ENCODE measurements around the gene SPTB.

SPTB gene

DNA sequence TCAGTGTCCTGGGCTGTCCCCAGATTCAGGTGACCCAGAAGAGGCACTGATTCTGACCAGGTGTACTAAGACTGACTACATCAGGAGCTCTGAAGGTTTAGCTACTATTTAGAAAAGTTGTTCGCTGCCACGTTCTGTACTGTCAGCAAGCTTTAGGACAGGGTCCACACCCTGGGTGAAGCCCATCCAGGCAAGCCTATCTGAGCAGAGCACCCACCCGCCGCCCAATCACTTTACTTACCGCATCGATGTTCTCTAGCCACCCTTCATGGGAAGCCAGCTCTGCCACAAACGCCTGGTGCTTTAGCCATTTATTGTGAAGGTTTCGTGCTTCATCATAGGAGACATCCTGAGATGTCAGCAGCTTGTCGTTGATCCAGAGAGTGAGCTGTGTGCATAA, 95.7 kb downstream of the SPTB start:
- Histone ChIP-seq H3K9me3 (ENCODE audit: low read length) (no peaks in the 10 kb centered on the region), H3K27me3 (ENCODE audit: insufficient read depth, low read length) (peaks cover 2% of the 10 kb centered on the region), H3K4me3 (ENCODE audit: low read length) (no peak overlapping the region), H3K4me1 (ENCODE audit: insufficient read depth, low read length) (no peaks in the 10 kb centered on the region), H2AFZ (ENCODE audit: low read depth, low read length) (no peak overlapping the region), H3K36me3 (ENCODE audit: insufficient read depth, low read length) (no peaks in the 10 kb centered on the region)

DNA sequence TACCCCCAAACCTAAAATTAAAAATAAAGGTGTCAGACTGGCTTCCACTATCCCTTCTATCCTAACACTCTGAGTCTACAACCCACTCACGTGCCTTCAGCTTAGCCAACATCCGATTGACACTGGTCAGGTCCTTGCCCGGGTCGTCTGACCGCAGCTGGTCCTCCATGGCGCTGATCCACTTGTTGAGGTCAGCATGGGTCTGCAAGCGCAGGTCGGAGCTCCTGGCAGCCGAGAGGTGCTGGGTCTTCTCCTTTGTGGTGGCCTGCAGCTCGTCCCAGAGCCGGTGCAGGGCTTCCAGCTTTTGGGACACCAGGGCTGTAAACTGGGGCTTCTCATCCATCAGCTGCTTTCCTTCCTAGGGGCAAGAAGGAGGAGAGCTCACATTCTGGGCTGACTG, 97.5 kb downstream of the SPTB start:
- Histone ChIP-seq H3K9me3 (ENCODE audit: low read length) (no peaks in the 10 kb centered on the region), H3K4me3 (ENCODE audit: low read length) (no peak overlapping the region), H3K4me1 (ENCODE audit: insufficient read depth, low read length) (no peaks in the 10 kb centered on the region), H2AFZ (ENCODE audit: low read depth, low read length) (no peak overlapping the region), H3K36me3 (ENCODE audit: insufficient read depth, low read length) (no peaks in the 10 kb centered on the region), H3K27me3 (ENCODE audit: insufficient read depth, low read length) (peaks cover 2% of the 10 kb centered on the region)

DNA sequence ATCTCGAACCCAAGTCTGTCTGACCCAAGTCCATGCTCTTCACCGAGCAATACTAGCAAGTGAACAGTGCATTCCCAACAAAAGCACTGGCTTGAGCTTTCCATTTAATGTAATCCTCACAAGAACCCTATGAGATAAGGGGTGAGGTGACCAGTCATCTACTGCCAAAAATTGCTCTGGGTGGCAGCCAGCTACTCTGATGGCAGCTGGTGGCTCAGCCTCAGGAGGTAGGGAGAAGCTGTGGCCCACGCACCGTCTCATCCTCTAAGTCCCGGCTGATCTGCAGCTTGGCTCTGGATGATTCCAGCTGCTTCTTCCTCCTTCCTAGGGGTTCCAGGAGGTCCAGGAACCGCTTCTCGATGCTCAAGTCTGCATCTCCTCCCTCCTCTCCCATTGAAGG, 100.2 kb downstream of the SPTB start:
- Histone ChIP-seq H3K27me3 (ENCODE audit: insufficient read depth, low read length) (peaks cover 2% of the 10 kb centered on the region), H3K9me3 (ENCODE audit: low read length) (peaks cover under 1% of the 10 kb centered on the region), H3K4me1 (ENCODE audit: insufficient read depth, low read length) (no peaks in the 10 kb centered on the region)

DNA sequence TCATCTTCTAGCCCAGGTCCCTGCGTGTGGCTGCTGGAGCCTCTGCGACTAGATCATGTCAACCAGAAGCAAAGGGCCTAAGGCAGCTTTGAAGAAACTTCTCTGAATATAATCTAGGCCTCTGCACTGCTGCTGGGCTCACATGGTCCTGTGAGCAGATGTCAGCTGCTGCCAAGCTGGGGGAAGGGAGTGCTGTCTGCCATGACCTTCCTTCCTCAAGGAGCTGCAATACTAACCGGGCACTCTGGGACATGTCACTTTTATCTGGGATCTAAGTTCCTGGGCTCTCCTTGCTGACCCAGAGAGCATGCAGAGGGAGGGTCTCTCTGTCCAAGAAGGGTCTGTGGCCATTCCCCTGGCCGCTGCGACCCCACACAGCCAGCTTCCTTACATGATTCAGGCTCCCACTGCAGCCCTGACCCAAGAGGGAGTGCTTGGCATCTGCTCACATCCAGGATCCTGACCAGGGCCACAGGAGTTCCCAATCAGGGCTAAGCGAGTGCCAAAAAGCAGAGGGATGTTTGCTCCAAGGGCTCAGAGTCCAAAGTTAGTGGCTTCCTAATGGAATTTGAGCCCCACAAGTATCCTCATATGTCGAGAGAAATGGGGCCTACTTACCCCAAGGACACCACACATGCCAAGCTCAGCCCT, 101.5 kb downstream of the SPTB start:
- H3K9me3 ChIP-seq (ENCODE audit: low read length): peaks cover 4% of the 10 kb centered on the region
- no peak overlapping the region for H2AFZ ChIP-seq (ENCODE audit: low read depth, low read length)
- H3K27me3 ChIP-seq (ENCODE audit: insufficient read depth, low read length): no peaks in the 10 kb centered on the region
- H3K4me3 ChIP-seq (ENCODE audit: low read length): no peak overlapping the region
- H3K4me1 ChIP-seq (ENCODE audit: insufficient read depth, low read length): no peaks in the 10 kb centered on the region
- H3K36me3 ChIP-seq (ENCODE audit: insufficient read depth, low read length): no peaks in the 10 kb centered on the region

More for the DNA sequence above, 100.2 kb downstream of the SPTB start:
- Histone ChIP-seq H3K4me3 (ENCODE audit: low read length) (no peak overlapping the region), H3K36me3 (ENCODE audit: insufficient read depth, low read length) (no peaks in the 10 kb centered on the region), H2AFZ (ENCODE audit: low read depth, low read length) (no peak overlapping the region)

DNA sequence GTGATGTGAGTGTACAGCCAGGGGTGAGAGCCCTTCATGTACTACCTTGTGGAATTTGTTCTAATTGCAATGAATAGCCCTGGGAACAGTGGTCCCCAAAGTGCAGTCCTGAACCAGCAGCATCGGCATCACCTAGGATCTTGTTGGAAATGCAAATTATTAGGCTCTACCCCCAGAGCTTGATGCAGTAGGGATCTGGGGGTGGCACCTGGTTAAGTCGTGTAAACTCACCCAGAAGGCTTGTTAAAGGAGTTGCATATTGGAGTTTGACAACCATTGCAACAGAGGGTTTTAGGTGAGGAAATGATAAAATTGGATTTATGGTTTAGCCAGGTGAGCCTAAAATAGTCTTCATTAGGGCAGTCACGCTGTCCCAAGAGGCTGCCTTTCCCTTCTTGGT, 102.2 kb downstream of the SPTB start:
- H3K27me3 ChIP-seq (ENCODE audit: insufficient read depth, low read length): no peaks in the 10 kb centered on the region
- H3K9me3 ChIP-seq (ENCODE audit: low read length): peaks cover 5% of the 10 kb centered on the region
- no peaks in the 10 kb centered on the region for H3K36me3 ChIP-seq (ENCODE audit: insufficient read depth, low read length)
- H3K4me3 ChIP-seq (ENCODE audit: low read length): no peak overlapping the region
- H3K4me1 ChIP-seq (ENCODE audit: insufficient read depth, low read length): no peaks in the 10 kb centered on the region
- H2AFZ ChIP-seq (ENCODE audit: low read depth, low read length): no peak overlapping the region

DNA sequence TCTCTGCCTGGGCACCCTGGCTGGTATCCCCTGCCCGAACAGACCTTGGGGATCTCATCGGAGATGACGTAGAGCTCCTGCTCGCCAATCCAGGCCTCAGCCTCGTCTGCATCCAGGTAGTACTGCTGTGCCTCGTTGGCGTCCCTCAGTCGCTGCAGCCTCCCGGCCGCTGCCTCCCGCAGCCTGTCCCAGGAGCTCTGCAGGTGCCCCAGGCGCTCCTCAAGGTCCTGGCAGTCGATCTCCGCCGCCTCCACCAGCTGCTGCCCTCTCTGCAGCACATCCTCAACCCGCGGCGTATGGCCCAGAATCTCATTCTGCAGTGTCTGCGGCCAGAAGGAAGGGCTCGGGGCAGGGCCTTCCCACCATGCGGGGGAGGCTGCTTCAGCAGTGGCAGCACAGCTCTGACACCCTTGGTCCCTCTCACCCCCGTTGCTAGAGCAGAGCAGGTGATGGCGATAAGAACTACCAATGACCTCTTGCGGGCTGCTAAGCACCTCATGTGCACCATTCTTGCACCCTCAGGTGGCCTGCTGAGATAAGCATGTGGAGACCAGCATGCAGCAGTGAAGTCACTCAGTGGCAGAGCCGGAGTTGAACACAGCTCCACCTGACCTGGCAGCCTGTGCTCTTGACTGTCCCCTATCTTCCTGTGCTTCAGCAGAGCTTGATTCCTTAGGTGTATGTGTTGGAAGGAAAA, 104.5 kb downstream of the SPTB start:
- Histone ChIP-seq H3K36me3 (ENCODE audit: insufficient read depth, low read length) (no peaks in the 10 kb centered on the region), H3K9me3 (ENCODE audit: low read length) (peaks cover 5% of the 10 kb centered on the region), H3K4me1 (ENCODE audit: insufficient read depth, low read length) (no peaks in the 10 kb centered on the region), H3K4me3 (ENCODE audit: low read length) (no peak overlapping the region), H3K27me3 (ENCODE audit: insufficient read depth, low read length) (no peaks in the 10 kb centered on the region), H2AFZ (ENCODE audit: low read depth, low read length) (no peak overlapping the region)

DNA sequence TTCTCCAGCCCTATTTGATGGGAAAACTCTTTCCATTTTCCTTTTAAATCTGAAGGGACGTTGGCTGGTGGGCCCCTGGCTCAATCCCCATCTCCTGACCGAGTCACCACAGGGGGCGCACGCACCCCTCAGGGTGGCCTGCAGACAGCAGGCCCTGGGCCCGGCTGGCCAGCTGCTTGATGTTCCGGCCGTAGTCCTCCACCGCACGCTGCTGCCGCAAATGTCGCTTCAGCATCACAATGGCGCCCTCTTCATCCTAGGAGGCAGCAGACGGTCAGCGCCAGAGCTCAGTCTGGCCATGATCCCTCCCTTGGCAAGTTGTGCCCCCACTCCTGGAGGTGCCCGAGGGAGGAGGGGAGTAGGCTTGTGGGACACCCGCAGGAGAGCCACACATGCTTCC, 105.4 kb downstream of the SPTB start:
- H3K4me3 ChIP-seq (ENCODE audit: low read length): no peak overlapping the region
- H3K9me3 ChIP-seq (ENCODE audit: low read length): peaks cover 5% of the 10 kb centered on the region
- H3K36me3 ChIP-seq (ENCODE audit: insufficient read depth, low read length): no peaks in the 10 kb centered on the region
- H3K27me3 ChIP-seq (ENCODE audit: insufficient read depth, low read length): no peaks in the 10 kb centered on the region
- no peak overlapping the region for H2AFZ ChIP-seq (ENCODE audit: low read depth, low read length)
- no peaks in the 10 kb centered on the region for H3K4me1 ChIP-seq (ENCODE audit: insufficient read depth, low read length)

DNA sequence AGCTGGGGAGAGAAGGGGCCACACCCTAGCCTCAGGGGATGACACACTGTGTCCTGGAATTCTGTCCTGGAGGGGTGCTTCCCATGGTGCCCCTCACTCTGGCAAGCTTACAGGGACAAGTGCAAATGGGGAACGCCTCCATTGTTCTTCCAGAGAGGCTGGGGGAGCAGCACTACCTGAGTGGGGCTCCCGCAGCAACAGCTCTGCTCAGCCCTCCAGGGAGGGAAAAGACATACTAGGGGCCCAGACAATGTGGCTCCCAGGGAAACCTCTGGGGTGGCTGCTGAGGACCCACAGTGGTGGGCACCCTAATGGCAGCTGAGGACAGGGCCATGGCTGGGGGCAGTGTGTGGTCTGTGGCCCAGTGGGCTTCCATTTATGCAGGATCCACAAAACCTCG, 106.1 kb downstream of the SPTB start:
- no peaks in the 10 kb centered on the region for H3K27me3 ChIP-seq (ENCODE audit: insufficient read depth, low read length)

DNA sequence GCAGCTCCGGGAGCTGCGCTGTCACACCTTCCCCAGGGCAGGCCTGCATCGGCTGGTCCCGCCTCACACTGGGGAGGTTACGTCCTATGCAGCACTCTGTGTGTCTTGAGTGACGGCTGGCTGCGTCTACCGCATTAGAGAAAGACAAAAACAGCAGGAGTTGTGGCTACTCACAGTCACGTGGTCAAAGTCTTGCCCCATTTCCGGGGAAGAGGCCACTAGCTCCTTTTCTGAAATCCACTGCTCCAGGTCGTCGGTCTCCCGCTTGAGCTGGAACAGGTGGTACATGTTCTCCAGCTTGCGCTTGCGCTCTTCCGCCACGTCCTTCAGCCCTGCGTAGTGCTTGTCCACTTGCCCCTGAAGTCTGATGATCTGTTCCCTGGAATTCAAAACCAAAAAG, 106.7 kb downstream of the SPTB start:
- Histone ChIP-seq H2AFZ (ENCODE audit: low read depth, low read length) (no peak overlapping the region), H3K9me3 (ENCODE audit: low read length) (peaks cover 5% of the 10 kb centered on the region), H3K36me3 (ENCODE audit: insufficient read depth, low read length) (no peaks in the 10 kb centered on the region), H3K4me3 (ENCODE audit: low read length) (no peak overlapping the region), H3K27me3 (ENCODE audit: insufficient read depth, low read length) (peaks cover 2% of the 10 kb centered on the region), H3K4me1 (ENCODE audit: insufficient read depth, low read length) (no peaks in the 10 kb centered on the region)

More for the DNA sequence above, 106.1 kb downstream of the SPTB start:
- Histone ChIP-seq H3K9me3 (ENCODE audit: low read length) (peaks cover 5% of the 10 kb centered on the region), H3K4me1 (ENCODE audit: insufficient read depth, low read length) (no peaks in the 10 kb centered on the region), H3K36me3 (ENCODE audit: insufficient read depth, low read length) (no peaks in the 10 kb centered on the region), H2AFZ (ENCODE audit: low read depth, low read length) (no peak overlapping the region), H3K4me3 (ENCODE audit: low read length) (no peak overlapping the region)

DNA sequence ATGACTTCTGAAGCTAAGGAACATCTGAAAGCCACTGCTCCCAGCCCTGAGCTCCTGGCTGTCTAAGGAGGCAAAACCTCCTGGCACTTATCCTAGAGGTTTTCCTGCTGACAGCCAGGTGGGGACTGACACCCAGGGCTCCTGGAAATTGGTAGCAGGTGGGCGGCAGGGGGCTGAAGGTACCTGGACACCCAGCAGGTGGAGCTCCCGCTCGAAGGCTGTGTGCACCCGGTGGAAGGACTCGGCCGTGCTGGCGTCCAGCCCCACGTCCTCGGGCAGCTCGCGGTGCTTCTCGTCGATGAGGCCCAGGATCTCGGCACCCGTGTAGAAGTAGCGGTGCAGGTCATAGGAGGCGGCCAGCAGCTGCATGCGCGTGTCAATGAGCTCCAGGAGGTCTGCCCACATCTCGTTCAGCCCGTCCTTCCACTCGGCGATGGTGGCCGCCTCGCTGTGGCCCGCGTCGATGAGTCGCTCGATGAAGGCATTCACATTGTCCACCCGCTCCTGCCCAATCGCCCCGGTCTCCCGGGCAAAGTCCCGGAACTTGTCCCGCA, 107.2 kb downstream of the SPTB start:
- H3K36me3 ChIP-seq (ENCODE audit: insufficient read depth, low read length): no peaks in the 10 kb centered on the region
- H3K27me3 ChIP-seq (ENCODE audit: insufficient read depth, low read length): peaks cover 2% of the 10 kb centered on the region
- H3K9me3 ChIP-seq (ENCODE audit: low read length): peaks cover 5% of the 10 kb centered on the region

DNA sequence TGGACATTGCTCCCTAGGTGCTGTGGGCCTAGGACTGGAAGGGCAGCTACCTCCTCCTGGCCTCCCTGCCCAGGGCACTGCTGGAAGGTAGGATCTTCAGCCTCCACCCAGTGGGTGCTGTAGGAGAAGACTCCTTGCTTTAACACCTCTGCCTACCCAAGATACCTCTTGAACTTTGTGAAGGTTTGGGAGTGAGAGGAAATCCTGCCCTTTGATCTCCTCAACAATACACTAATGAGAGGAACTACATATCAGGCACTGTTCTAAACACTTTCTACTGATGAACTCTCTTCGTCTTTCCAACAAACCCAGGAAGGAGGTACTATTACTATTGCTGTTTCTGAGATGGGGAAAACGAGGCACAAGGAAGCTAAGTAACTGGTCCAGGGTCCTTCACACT, 108.5 kb downstream of the SPTB start:
- H3K4me1 ChIP-seq (ENCODE audit: insufficient read depth, low read length): no peaks in the 10 kb centered on the region
- no peak overlapping the region for H3K4me3 ChIP-seq (ENCODE audit: low read length)
- no peaks in the 10 kb centered on the region for H3K36me3 ChIP-seq (ENCODE audit: insufficient read depth, low read length)
- H2AFZ ChIP-seq (ENCODE audit: low read depth, low read length): no peak overlapping the region
- peaks cover 5% of the 10 kb centered on the region for H3K9me3 ChIP-seq (ENCODE audit: low read length)
- peaks cover 2% of the 10 kb centered on the region for H3K27me3 ChIP-seq (ENCODE audit: insufficient read depth, low read length)

More for the DNA sequence above, 107.2 kb downstream of the SPTB start:
- Histone ChIP-seq H3K4me1 (ENCODE audit: insufficient read depth, low read length) (no peaks in the 10 kb centered on the region), H3K4me3 (ENCODE audit: low read length) (no peak overlapping the region), H2AFZ (ENCODE audit: low read depth, low read length) (no peak overlapping the region)

DNA sequence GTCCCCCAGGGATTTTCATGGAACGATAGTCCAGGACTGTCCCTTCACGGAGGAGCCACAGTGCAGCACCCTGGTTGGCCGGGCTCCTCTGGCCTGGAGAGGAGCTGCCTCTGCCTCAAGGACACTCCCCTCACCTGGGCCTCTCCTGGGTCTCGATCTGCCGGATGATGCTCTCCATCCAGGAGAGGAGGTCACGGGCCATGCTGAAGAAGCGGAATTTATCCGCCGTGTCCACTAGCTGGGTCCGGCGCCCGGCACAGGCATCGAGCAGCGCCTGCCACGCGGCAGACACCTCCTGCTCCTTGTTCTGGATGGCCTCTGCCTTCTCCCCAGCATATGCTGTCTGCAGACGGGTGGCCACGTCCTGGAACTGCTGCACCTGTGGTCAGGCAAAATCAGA, 109.0 kb downstream of the SPTB start:
- Histone ChIP-seq H3K4me1 (ENCODE audit: insufficient read depth, low read length) (no peaks in the 10 kb centered on the region), H3K36me3 (ENCODE audit: insufficient read depth, low read length) (no peaks in the 10 kb centered on the region), H2AFZ (ENCODE audit: low read depth, low read length) (no peak overlapping the region), H3K27me3 (ENCODE audit: insufficient read depth, low read length) (peaks cover 2% of the 10 kb centered on the region), H3K9me3 (ENCODE audit: low read length) (peaks cover 5% of the 10 kb centered on the region), H3K4me3 (ENCODE audit: low read length) (no peak overlapping the region)

DNA sequence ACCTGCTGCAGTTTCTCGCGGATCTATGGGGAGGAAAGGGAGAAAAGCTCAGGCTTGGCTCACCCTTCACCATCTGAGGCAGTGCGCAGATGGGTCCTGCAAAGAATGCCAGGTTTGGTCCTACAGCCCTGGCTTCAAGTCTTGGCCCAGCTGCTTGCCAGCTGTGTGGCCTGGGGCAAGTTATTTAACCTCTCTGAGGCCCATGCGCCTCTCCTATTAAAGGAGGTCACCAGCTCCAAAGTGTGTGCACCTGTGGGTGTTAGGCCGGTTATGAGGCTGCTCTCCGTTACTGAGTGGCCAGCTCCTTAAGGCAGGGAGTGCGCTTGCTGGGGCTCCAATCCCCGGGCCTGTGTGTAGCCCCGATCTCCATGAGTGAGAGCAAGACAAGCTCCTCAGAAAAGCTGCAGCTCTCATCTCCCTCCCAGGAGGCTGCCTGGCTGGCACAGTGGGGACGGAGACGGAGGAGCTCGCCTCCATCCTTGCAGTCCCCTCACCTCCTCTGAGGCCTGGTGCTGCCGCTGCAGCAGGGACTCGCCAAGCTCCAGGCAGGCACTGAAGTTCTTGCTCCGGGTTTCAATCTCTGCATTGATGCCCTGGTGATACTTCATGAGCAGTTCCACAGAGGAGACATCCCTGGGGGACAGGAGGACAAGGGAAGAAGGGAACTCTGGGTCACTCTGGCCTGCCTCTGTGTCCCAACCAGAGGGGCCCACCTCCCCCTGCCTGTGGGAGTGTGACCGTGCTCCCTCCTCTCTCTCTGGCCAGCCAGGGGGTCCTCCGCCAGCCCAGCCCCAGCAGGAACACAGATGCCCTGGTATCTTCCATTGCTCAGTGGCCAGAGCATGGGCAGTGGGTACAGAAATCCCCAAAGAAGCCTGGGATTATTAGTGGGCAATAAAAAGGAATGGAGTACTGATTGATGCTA, 110.3 kb downstream of the SPTB start:
- Histone ChIP-seq H3K36me3 (ENCODE audit: insufficient read depth, low read length) (no peaks in the 10 kb centered on the region), H3K27me3 (ENCODE audit: insufficient read depth, low read length) (peaks cover 2% of the 10 kb centered on the region), H2AFZ (ENCODE audit: low read depth, low read length) (no peak overlapping the region), H3K4me1 (ENCODE audit: insufficient read depth, low read length) (no peaks in the 10 kb centered on the region), H3K4me3 (ENCODE audit: low read length) (no peak overlapping the region), H3K9me3 (ENCODE audit: low read length) (peaks cover 3% of the 10 kb centered on the region)

Data from neuron (in vitro differentiated cells).